HepG2 (cell line): ENCODE measurements around the gene TAB2. TPM values are rescaled to one million over a fixed set of nuclear protein-coding genes. Genes with fewer than 3 reads are reported as not detected.
A peak's percentile ranks its signal among the peaks of the same experiment; 100 is the strongest.

ENCODE experiments used
- GFI1 ChIP-seq: sonication (generic); formaldehyde crosslinking; IDR thresholded peaks from 2 replicates; pipeline ENCODE4 v1.5.0; 2020; ENCODE audit warnings: missing genetic modification reagents, mild to moderate bottlenecking, borderline replicate concordance
- HOMEZ ChIP-seq: IDR thresholded peaks from 2 replicates; pipeline ENCODE4 v1.6.1; 2016; ENCODE audit warnings: low read depth
- NFYB ChIP-seq: sonication (generic); formaldehyde crosslinking; IDR thresholded peaks from 2 replicates; pipeline ENCODE4 v1.4.0; 2020; ENCODE audit warnings: missing genetic modification reagents
- NFYC ChIP-seq: IDR thresholded peaks from 2 replicates; pipeline ENCODE4 v1.6.1; 2016; ENCODE audit warnings: missing genetic modification reagents, missing compliant biosample characterization
- PATZ1 ChIP-seq: sonication (generic); formaldehyde crosslinking; IDR thresholded peaks from 2 replicates; pipeline ENCODE4 v1.4.0; 2020; ENCODE audit warnings: missing genetic modification reagents
- RAD51 ChIP-seq: fragments of 450-650 bp; IDR thresholded peaks from 2 replicates; pipeline ENCODE4 v1.6.1; 2016; ENCODE audit warnings: borderline replicate concordance
- RBM39 ChIP-seq: fragments of 200-400 bp; formaldehyde crosslinking; IDR thresholded peaks from one replicate; pipeline ENCODE4 v1.6.1; 2018; ENCODE audit warnings: antibody characterized with exemption, mild to moderate bottlenecking, low read depth, low read length; ENCODE audit not compliant: poor library complexity, severe bottlenecking
- U2AF2 ChIP-seq: fragments of 200-400 bp; formaldehyde crosslinking; IDR thresholded peaks from 2 replicates; pipeline ENCODE4 v1.6.1; 2017; ENCODE audit warnings: low read depth, mild to moderate bottlenecking, low read length
- USF2 ChIP-seq, 2 experiments: sonication (generic) in 1 of 2; formaldehyde crosslinking in 1 of 2; IDR thresholded peaks; 2 replicates each; pipeline versions ENCODE4 v1.5.1 to v1.6.1; 2011 to 2020; ENCODE audit warnings: borderline replicate concordance in 1 of 2, low read depth in 1 of 2, low read length in 1 of 2, mild to moderate bottlenecking in 1 of 2, missing genetic modification reagents in 1 of 2, moderate library complexity in 1 of 2
- ZBTB20 ChIP-seq: sonication (generic); formaldehyde crosslinking; IDR thresholded peaks from 2 replicates; pipeline ENCODE4 v1.8.1; 2023; ENCODE audit warnings: missing genetic modification reagents, low read depth, mild to moderate bottlenecking, borderline replicate concordance
- ZBTB40 ChIP-seq, 2 experiments: fragments of 450-650 bp in 1 of 2; sonication (generic) in 1 of 2; formaldehyde crosslinking in 1 of 2; IDR thresholded peaks; 2 replicates each; pipeline versions ENCODE4 v1.6.1 to v1.8.0; 2016 to 2022; ENCODE audit warnings: antibody characterized with exemption in 1 of 2, mild to moderate bottlenecking in 1 of 2, missing genetic modification reagents in 1 of 2
- ZNF441 ChIP-seq: sonication (generic); formaldehyde crosslinking; IDR thresholded peaks from 2 replicates; pipeline ENCODE4 v1.7.0; 2021; ENCODE audit warnings: missing genetic modification reagents, borderline replicate concordance
- ZNF629 ChIP-seq: sonication (generic); formaldehyde crosslinking; conservative IDR thresholded peaks from 2 replicates; pipeline ENCODE4 v1.5.0; 2020; ENCODE audit warnings: missing genetic modification reagents
- ZNF674 ChIP-seq: sonication (generic); formaldehyde crosslinking; IDR thresholded peaks from 2 replicates; pipeline ENCODE4 v1.5.0; 2020; ENCODE audit warnings: low read depth, mild to moderate bottlenecking, missing genetic modification reagents
- polyA plus RNA-seq, 8 experiments: library from polyadenylated mRNA; depleted of rRNA in 3 of 8; stranded (reverse) in 7 of 8; unstranded in 1 of 8; fragments of >200 nt; fragmentation: Illumina TruSeq in 4 of 8; extraction: Trizol in 4 of 8; gene quantifications; 2 replicates each; pipeline versions ENCODE4 v1.2.1 to v1.2.3, GENCODE V29; 2011 to 2016; ENCODE audit warnings: low read depth in 4 of 8, missing spikeins in 1 of 8, mixed read lengths in 1 of 8; ENCODE audit not compliant: insufficient read depth in 1 of 8
- total RNA-seq, 5 experiments: library from RNA; depleted of rRNA; stranded (reverse); fragments of >200 nt; fragmentation: Illumina TruSeq; extraction: Trizol; gene quantifications; 2 replicates each; pipeline ENCODE4 v1.2.3, GENCODE V29; 2016; ENCODE audit warnings: low read depth in 1 of 5

TAB2 gene
- total and polyA plus RNA-seq, 2 of the 13 experiments (the other 11 are each of a cell fraction or from before 2014, with no cell fraction given), result 23.7 to 50.2 TPM

- TF ChIP-seq ZBTB40 (IDR thresholded peaks at IDR 0.05) (no peak), ZBTB40 (CRISPR knock-in tag; IDR thresholded peaks at IDR 0.05) (no peak), ZNF441 (CRISPR knock-in tag) (no peak), USF2 (IDR thresholded peaks at IDR 0.05; ENCODE audit: low read depth, low read length) (peak; percentile 74), USF2 (CRISPR knock-in tag; IDR thresholded peaks at IDR 0.05; ENCODE audit: borderline replicate concordance) (peak; percentile 67; the same call in 1 of the 2 replicates), U2AF2 (no peak), GFI1 (no peak), RBM39 (no peak), NFYC (CRISPR knock-in tag) (peak; percentile 78), RAD51 (peak; percentile 31; the same call in 1 of the 2 replicates), NFYB (CRISPR knock-in tag) (peak; percentile 67), ZNF674 (CRISPR knock-in tag) (no peak), ZNF629 (CRISPR knock-in tag) (no peak), PATZ1 (CRISPR knock-in tag) (no peak), ZBTB20 (CRISPR knock-in tag) (no peak), HOMEZ (no peak)
These were observed 128.1 kb downstream of the TAB2 start (continued) for GRCh38 chr6:149445573-149445972.
